Measurements from ENCODE around the gene LNX2.

The LNX2 gene

DNA sequence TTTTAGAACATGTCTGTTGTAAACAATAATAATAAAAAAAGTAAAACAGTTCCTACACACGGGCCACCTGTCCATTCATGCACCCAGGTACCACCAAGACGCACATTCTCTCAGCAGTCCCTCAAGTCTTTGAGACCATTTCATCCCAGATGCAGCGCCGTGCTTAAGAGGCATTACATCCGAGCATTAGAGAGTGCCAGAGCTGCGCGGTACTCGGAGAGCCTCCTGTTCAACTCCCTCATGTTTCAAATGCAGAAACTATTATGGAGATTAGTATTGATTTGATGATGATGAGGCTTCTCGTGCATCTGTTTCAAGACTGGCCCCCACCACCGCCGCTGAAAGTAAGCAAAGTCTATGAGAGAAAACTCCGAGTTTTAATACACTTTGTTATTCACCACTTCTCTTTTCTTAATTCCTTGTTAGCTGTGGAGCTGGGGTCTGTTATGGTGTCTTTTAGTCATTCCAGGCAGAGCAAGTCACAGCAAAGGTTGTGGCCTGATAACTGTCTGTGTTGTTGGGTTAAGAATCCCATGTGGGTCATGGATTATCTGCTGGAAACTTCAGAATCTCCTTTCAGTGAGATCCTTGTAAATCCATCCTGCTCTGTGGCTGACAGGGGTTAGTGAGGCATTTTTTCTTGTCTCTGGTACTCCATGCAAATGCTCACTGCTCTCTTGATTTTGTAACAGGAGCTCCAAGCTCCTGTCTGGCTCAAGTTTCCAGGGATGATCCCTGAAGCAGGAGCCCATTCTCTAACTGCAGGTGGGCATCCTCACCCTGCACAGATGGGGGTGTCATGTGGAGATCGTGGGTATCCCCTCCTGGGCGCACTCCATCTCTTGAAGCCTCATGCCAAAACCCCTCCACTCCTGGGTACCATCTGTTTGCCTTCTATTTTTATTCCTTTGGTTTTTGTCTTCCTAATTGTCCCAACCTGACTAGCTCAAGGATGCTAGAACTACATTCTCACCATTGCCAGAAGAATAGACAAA, 95.1 kb downstream of the LNX2 start:
- Histone ChIP-seq H3K4me3 (ENCODE audit: low read depth, low read length, poor library complexity, severe bottlenecking) (no peak overlapping the region), H3K36me3 (ENCODE audit: insufficient read depth, low read length) (no peaks in the 10 kb centered on the region), H3K4me2 (ENCODE audit: low read length) (no peak overlapping the region), H3K79me2 (ENCODE audit: insufficient read depth, low read length) (no peaks in the 10 kb centered on the region), H3K27ac (ENCODE audit: low read depth, low read length, poor library complexity, severe bottlenecking) (no peak overlapping the region), H2AFZ (ENCODE audit: low read length) (no peak overlapping the region), H3F3A (ENCODE audit: insufficient read depth, low read length) (no peaks in the 10 kb centered on the region), H3K9me2 (ENCODE audit: low read depth, low read length) (no peaks in the 10 kb centered on the region), H3K27me3 (ENCODE audit: insufficient read depth, low read length) (no peaks in the 10 kb centered on the region; the same call in 1 of the 2 replicates), H3K4me1 (ENCODE audit: insufficient read depth, low read length, severe bottlenecking) (no peaks in the 10 kb centered on the region), H4K20me1 (ENCODE audit: insufficient read depth, low read length) (no peaks in the 10 kb centered on the region), H3K9ac (ENCODE audit: low read length) (no peak overlapping the region), H3K9me3 (ENCODE audit: low read length) (no peaks in the 10 kb centered on the region)
- TF ChIP-seq, protein P1, sequence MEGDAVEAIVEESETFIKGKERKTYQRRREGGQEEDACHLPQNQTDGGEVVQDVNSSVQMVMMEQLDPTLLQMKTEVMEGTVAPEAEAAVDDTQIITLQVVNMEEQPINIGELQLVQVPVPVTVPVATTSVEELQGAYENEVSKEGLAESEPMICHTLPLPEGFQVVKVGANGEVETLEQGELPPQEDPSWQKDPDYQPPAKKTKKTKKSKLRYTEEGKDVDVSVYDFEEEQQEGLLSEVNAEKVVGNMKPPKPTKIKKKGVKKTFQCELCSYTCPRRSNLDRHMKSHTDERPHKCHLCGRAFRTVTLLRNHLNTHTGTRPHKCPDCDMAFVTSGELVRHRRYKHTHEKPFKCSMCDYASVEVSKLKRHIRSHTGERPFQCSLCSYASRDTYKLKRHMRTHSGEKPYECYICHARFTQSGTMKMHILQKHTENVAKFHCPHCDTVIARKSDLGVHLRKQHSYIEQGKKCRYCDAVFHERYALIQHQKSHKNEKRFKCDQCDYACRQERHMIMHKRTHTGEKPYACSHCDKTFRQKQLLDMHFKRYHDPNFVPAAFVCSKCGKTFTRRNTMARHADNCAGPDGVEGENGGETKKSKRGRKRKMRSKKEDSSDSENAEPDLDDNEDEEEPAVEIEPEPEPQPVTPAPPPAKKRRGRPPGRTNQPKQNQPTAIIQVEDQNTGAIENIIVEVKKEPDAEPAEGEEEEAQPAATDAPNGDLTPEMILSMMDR (IDR thresholded peaks at IDR 0.05; ENCODE audit: low read length): no peak
- TF ChIP-seq EZH2 (IDR thresholded peaks at IDR 0.05; ENCODE audit: borderline replicate concordance, low read length): no peak

DNA sequence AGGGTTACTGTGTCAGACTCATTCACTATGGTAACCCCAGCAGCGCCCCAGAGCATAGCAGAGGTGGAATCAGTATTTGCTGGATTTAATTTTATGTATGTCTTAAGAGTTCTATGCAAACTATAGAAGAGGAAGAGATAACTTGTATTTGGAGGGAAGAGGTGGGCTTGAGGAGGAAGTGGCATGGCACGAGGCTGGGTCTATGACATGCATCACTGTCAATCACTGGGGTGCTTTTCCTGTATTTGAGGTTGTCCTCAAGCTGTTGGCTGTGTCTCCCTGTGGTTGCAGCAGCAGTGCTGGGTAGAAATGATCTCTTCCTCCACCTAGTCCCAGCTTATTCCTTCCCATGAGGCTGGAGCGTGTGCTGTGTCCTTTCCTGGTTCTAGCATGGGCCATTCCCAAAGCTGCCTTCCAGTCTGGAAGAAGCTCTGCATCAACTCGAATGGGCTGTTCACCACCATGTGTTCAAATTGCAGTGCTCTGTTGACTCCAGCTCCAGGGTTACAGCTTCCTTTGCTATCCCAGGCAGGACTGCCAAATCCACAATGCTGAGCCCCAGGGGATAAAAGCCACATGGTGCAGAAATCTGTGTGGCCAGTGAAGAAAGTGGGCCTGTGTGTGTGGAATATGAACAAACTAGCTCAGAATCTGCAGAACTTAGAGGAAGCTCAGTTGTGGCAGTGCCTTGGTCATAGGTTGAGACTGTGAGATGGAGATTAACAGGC, 96.8 kb downstream of the LNX2 start:
- H3K79me2 ChIP-seq (ENCODE audit: insufficient read depth, low read length): no peaks in the 10 kb centered on the region
- H3K36me3 ChIP-seq (ENCODE audit: insufficient read depth, low read length): no peaks in the 10 kb centered on the region
- TF ChIP-seq EZH2 (IDR thresholded peaks at IDR 0.05; ENCODE audit: borderline replicate concordance, low read length): no peak
- TF ChIP-seq, protein P1 (IDR thresholded peaks at IDR 0.05; ENCODE audit: low read length): no peak
- H3K9ac ChIP-seq (ENCODE audit: low read length): no peak overlapping the region
- H3K27me3 ChIP-seq (ENCODE audit: insufficient read depth, low read length): no peaks in the 10 kb centered on the region; the same call in 1 of the 2 replicates
- no peak overlapping the region for H3K4me3 ChIP-seq (ENCODE audit: low read depth, low read length, poor library complexity, severe bottlenecking)
- H3K9me2 ChIP-seq (ENCODE audit: low read depth, low read length): no peaks in the 10 kb centered on the region
- no peaks in the 10 kb centered on the region for H4K20me1 ChIP-seq (ENCODE audit: insufficient read depth, low read length)
- no peaks in the 10 kb centered on the region for H3K9me3 ChIP-seq (ENCODE audit: low read length)
- no peaks in the 10 kb centered on the region for H3K4me1 ChIP-seq (ENCODE audit: insufficient read depth, low read length, severe bottlenecking)
- no peak overlapping the region for H2AFZ ChIP-seq (ENCODE audit: low read length)
- no peak overlapping the region for H3K4me2 ChIP-seq (ENCODE audit: low read length)
- no peaks in the 10 kb centered on the region for H3F3A ChIP-seq (ENCODE audit: insufficient read depth, low read length)
- H3K27ac ChIP-seq (ENCODE audit: low read depth, low read length, poor library complexity, severe bottlenecking): no peak overlapping the region

DNA sequence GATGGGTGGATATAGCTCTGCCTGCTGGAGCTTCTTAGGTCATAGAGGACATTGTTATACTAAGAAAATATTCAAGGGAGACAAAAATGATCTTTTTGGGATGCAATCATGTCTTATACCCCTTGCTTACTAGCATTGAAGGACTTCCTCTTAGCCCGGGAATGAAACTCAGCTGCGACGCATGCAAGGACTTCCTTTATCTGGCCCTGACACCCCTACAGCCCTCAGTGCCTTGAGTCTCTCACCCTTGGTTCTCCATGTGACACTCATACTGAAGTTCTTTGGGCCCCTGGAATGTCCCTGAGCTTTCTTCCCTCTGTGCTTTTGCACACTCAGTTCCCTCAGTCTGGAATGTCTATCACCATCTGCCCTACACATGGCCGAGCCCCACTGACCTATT, 97.5 kb downstream of the LNX2 start:
- Histone ChIP-seq H2AFZ (ENCODE audit: low read length) (no peak overlapping the region), H4K20me1 (ENCODE audit: insufficient read depth, low read length) (no peaks in the 10 kb centered on the region), H3K4me2 (ENCODE audit: low read length) (no peak overlapping the region), H3K27me3 (ENCODE audit: insufficient read depth, low read length) (no peaks in the 10 kb centered on the region; the same call in 1 of the 2 replicates), H3K9me3 (ENCODE audit: low read length) (no peaks in the 10 kb centered on the region), H3K4me1 (ENCODE audit: insufficient read depth, low read length, severe bottlenecking) (no peaks in the 10 kb centered on the region), H3F3A (ENCODE audit: insufficient read depth, low read length) (no peaks in the 10 kb centered on the region), H3K4me3 (ENCODE audit: low read depth, low read length, poor library complexity, severe bottlenecking) (no peak overlapping the region), H3K36me3 (ENCODE audit: insufficient read depth, low read length) (no peaks in the 10 kb centered on the region), H3K9me2 (ENCODE audit: low read depth, low read length) (no peaks in the 10 kb centered on the region), H3K27ac (ENCODE audit: low read depth, low read length, poor library complexity, severe bottlenecking) (no peak overlapping the region), H3K79me2 (ENCODE audit: insufficient read depth, low read length) (no peaks in the 10 kb centered on the region), H3K9ac (ENCODE audit: low read length) (no peak overlapping the region)
- no peak for TF ChIP-seq EZH2 (IDR thresholded peaks at IDR 0.05; ENCODE audit: borderline replicate concordance, low read length)
- TF ChIP-seq, protein P1 (IDR thresholded peaks at IDR 0.05; ENCODE audit: low read length): no peak
